ENCODE measurements around the gene TRAK1. TPM values are rescaled to one million over a fixed set of nuclear protein-coding genes. Genes with fewer than 3 reads are reported as not detected.

The TRAK1 gene
- total RNA-seq, 1 experiment from 2014 or later = 46.8 TPM

GRCh38 chr3:42216302-42216701 is 125.1 kb downstream of the TRAK1 start:
- no peaks in the 10 kb centered on the region for H3K36me3 ChIP-seq (ENCODE audit: low read depth)
- no peaks in the 10 kb centered on the region for H3K79me2 ChIP-seq (ENCODE audit: low read depth)
- no peaks in the 10 kb centered on the region for H3K27me3 ChIP-seq (ENCODE audit: insufficient read depth, low read depth)
- BruUV-seq (replicated peaks) = no TSS peak
- no peak overlapping the region for H3K4me3 ChIP-seq
- H4K20me1 ChIP-seq (ENCODE audit: insufficient read depth) = no peaks in the 10 kb centered on the region
- no peaks in the 10 kb centered on the region for H3K4me1 ChIP-seq (replicated peaks; ENCODE audit: insufficient read depth)
- TF ChIP-seq CTCF (conservative IDR thresholded peaks at IDR 0.05) = no peak
- no peak for TF ChIP-seq EZH2 (IDR thresholded peaks at IDR 0.05; ENCODE audit: low read depth)
- ChIA-PET CTCF (no interaction called here), POLR2A (ENCODE audit: unreplicated experiment) (no interaction called here)
- H2AFZ ChIP-seq = no peak overlapping the region
- DNase-seq = no peak
- no peaks in the 10 kb centered on the region for H3K9me3 ChIP-seq (ENCODE audit: insufficient read depth, low read depth)
- H3K27ac ChIP-seq = no peak overlapping the region
- H3K9me2 ChIP-seq (ENCODE audit: insufficient read depth) = no peaks in the 10 kb centered on the region
- no peak overlapping the region for H3K4me2 ChIP-seq
- no peaks in the 10 kb centered on the region for H3F3A ChIP-seq (ENCODE audit: insufficient read depth, low read depth)
- intact Hi-C loops (cut with micrococcal nuclease; ENCODE audit: unreplicated experiment) = loop anchor here (10.0 kb wide), 1 partner anchor 1632 kb away; no protein-coding TSS in a partner anchor

- H3K27me3 ChIP-seq (ENCODE audit: insufficient read depth, low read depth) = no peaks in the 10 kb centered on the region
- no peak overlapping the region for H3K4me2 ChIP-seq
- H4K20me1 ChIP-seq (ENCODE audit: insufficient read depth) = no peaks in the 10 kb centered on the region
- H3K79me2 ChIP-seq (ENCODE audit: low read depth) = no peaks in the 10 kb centered on the region
- no peak overlapping the region for H3K27ac ChIP-seq
- POLR2A ChIA-PET (ENCODE audit: unreplicated experiment) = no interaction called here
- no peaks in the 10 kb centered on the region for H3F3A ChIP-seq (ENCODE audit: insufficient read depth, low read depth)
- no peak overlapping the region for H2AFZ ChIP-seq
- H3K36me3 ChIP-seq (ENCODE audit: low read depth) = no peaks in the 10 kb centered on the region
- no peak overlapping the region for H3K4me3 ChIP-seq
- H3K9me3 ChIP-seq (ENCODE audit: insufficient read depth, low read depth) = no peaks in the 10 kb centered on the region
- intact Hi-C loops (cut with micrococcal nuclease; ENCODE audit: unreplicated experiment) = loop anchor here (10.0 kb wide), 1 partner anchor 1632 kb away; no protein-coding TSS in a partner anchor
- H3K4me1 ChIP-seq (replicated peaks; ENCODE audit: insufficient read depth) = no peaks in the 10 kb centered on the region
- DNase-seq = no peak
- BruUV-seq (replicated peaks) = no TSS peak
- CTCF ChIA-PET = no interaction called here
- no peaks in the 10 kb centered on the region for H3K9me2 ChIP-seq (ENCODE audit: insufficient read depth)
- no peak for TF ChIP-seq EZH2 (IDR thresholded peaks at IDR 0.05; ENCODE audit: low read depth)
- no peak for TF ChIP-seq CTCF (conservative IDR thresholded peaks at IDR 0.05)
Observed at GRCh38 chr3:42216931-42217333, 125.8 kb downstream of the TRAK1 start.

- ChIA-PET CTCF (no interaction called here), POLR2A (ENCODE audit: unreplicated experiment) (no interaction called here)
- intact Hi-C loops (cut with micrococcal nuclease; ENCODE audit: unreplicated experiment) = no loop called here
- no peaks in the 10 kb centered on the region for H3K27me3 ChIP-seq (ENCODE audit: insufficient read depth, low read depth)
- no peaks in the 10 kb centered on the region for H3K9me3 ChIP-seq (ENCODE audit: insufficient read depth, low read depth)
- no peak overlapping the region for H2AFZ ChIP-seq
- no peaks in the 10 kb centered on the region for H4K20me1 ChIP-seq (ENCODE audit: insufficient read depth)
- no peak overlapping the region for H3K4me3 ChIP-seq
- no peaks in the 10 kb centered on the region for H3K9me2 ChIP-seq (ENCODE audit: insufficient read depth)
- no peak for TF ChIP-seq EZH2 (IDR thresholded peaks at IDR 0.05; ENCODE audit: low read depth)
- no peak for TF ChIP-seq CTCF (conservative IDR thresholded peaks at IDR 0.05)
- no peaks in the 10 kb centered on the region for H3F3A ChIP-seq (ENCODE audit: insufficient read depth, low read depth)
- H3K27ac ChIP-seq = no peak overlapping the region
- DNase-seq = no peak
- no peaks in the 10 kb centered on the region for H3K36me3 ChIP-seq (ENCODE audit: low read depth)
- BruUV-seq (replicated peaks) = no TSS peak
- H3K4me2 ChIP-seq = no peak overlapping the region
- no peaks in the 10 kb centered on the region for H3K4me1 ChIP-seq (replicated peaks; ENCODE audit: insufficient read depth)
- no peaks in the 10 kb centered on the region for H3K79me2 ChIP-seq (ENCODE audit: low read depth)
Observed at GRCh38 chr3:42220436-42221121, 129.4 kb downstream of the TRAK1 start.
